ENCODE results near the gene POLR2J.
"Not testable (repeated sequence)": the region's sequence is repeated elsewhere in the genome, so short reads cannot be mapped to it uniquely, and the experiment has no call there.

POLR2J gene

DNA sequence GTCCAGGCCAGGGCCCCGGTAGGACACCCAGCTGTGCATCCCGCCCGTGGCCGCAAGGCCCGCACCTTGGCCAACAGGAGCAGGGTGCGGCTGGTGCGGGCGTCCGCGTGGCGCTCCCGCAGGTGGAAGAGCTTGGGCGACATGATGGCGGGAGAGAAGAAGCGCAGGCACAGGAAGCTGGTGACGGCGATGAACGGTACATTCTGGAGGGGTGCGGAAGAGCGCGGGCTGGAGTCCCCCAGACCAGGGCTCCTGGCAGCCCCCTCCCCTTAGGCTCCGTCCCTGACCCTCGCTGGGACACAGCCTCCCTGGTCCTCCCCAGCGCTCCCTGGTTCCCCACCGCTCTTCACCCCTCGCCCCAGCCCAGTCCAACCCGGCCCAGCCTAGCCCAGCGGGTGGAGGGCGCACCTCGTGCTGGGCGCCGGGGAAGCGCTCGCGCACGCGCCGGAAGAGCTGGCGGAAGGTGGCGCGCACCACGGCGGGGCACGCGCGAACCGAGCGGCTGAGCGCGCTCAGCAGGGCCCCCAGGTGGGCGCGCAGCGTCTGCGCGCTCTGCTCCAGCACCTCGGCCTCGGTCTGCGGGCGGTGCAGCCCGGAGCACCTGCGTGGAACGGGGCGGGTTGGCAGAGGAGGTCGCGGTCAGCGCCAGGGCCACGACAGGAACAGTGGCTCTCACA, 15.9 kb upstream of the POLR2J start:
- not testable (repeated sequence) for DNase-seq (ENCODE audit: low read depth)

DNA sequence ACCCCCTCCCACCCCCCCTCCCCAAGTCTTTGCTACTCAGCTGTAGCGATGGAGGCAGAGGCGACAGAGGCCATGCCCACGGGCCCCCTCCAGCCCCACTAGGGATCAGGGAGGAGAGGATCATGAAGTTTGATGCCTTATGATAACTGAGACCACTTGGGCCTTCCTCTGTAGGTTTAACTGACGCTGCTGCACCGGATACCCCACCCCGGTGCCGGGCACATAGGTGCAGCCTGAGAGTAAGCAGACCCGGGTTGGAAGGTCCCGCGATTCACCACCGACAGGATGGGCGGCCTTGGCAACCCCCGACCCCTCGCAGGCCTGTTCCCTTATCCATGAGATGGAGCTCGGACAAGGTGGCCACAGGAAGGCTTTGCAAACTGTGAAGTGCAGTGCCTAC, 15.3 kb upstream of the POLR2J start:
- DNase-seq (ENCODE audit: low read depth) = not testable (repeated sequence)

GRCh38 chr7:102493220-102493935, 14.7 kb upstream of the POLR2J start:
- not testable (repeated sequence) for DNase-seq (ENCODE audit: low read depth)

- not testable (repeated sequence) for DNase-seq (ENCODE audit: low read depth)
Observed at GRCh38 chr7:102490529-102491075, 11.9 kb upstream of the POLR2J start.

DNA sequence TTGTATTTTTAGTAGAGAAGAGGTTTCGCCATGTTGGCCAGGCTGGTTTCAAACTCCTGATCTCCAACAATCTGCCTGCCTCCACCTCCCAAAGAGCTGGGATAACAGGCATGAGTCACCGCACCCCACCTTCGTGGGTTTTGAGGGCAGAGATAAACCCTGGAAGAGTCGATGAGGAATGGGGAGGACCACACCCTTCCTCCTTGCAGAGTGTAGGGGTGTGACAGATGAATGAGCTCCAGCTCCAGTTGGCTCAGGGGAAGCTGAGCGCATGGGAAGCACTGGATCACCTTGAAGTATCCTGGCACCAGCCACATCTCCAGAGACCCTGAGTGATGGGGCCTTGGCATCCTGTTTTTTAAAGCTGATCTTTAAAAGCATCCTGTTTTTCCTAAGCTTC, 5.6 kb upstream of the POLR2J start:
- DNase-seq (ENCODE audit: low read depth) = not testable (repeated sequence)

- not testable (repeated sequence) for DNase-seq (ENCODE audit: low read depth)
Observed at GRCh38 chr7:102481962-102482361, 3.2 kb upstream of the POLR2J start.

GRCh38 chr7:102479982-102480637, 1.4 kb upstream of the POLR2J start:
- not testable (repeated sequence) for DNase-seq (ENCODE audit: low read depth)

DNA sequence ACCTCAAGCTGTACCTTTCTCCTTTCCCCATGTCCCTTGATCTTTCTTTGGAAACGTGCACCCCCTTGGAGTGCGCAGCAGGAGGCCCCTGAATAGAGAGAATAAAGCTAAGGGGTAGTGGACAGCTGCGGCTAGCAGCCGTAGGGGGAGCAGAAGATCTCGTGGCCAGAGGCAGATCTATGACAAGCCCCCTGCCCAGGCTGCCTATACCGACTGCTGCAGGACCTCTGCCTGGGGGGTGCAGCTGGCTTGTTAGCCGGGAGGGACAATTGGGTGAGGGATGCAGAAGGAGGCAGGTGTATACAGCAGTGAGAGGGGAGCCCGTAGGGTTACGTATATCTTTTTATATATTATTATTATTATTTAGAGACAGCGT, 475 bp upstream of the POLR2J start:
- DNase-seq (ENCODE audit: low read depth) = not testable (repeated sequence)

DNA sequence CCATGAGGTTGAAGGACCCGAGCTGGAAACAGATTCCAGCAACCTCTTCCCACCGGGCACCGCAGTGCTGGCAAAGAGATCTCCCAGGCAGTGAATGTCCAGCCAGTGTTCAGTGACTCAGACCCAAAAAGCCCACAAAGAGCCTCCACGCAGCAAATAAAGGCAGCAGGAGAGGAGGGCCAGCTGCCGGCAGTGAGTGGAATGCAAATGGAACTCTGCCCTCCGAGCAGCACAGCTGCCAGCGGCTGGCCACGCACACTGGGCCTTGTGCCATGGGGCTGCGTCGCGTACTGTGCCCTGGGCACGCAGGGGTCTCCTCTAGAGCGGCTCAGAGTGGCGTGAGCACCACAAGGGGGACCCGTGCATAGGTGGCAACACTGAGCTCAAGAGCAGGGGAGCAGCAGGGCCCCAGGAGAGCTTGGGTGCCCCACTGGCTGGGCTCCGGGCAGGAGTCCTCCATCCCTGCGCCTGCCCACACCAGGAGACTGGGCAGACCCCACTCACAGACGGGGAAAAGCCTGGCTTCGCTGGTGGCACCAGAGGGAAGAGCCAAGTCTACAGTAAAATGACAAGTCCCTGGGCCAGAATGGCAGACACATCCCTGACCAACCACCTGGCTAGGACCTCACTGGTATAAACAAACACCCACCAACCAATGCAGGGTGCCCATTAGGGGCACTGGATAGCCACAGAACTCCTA, 3.8 kb downstream of the POLR2J start:
- not testable (repeated sequence) for DNase-seq (ENCODE audit: low read depth)

DNA sequence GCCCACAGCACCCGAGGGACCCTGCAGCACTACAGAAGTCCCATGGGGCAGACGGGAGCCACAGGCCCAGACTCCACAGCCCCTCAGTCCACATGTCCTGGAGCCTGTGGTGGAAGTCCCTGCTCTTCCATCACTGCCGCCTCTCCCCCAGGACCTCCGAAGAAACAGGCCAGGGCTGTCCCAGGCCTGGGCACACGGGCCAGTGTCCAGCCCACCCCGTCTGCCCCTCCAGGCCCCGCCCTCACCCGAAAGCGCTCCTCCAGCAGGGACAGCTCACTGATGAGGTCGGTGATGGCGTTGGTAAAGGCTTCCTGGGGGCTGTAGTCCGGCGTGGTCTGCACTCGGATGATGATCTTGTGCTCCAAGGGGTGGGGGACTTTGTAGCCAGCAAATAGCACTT, 4.6 kb downstream of the POLR2J start:
- not testable (repeated sequence) for DNase-seq (ENCODE audit: low read depth)

GRCh38 chr7:102473271-102473991, 5.3 kb downstream of the POLR2J start:
- DNase-seq (ENCODE audit: low read depth) = no peak

- DNase-seq (ENCODE audit: low read depth) = no peak
Observed at GRCh38 chr7:102472126-102473041, 6.3 kb downstream of the POLR2J start.

- no peak for DNase-seq (ENCODE audit: low read depth)
Observed at GRCh38 chr7:102471791-102472125, 7.0 kb downstream of the POLR2J start.

DNA sequence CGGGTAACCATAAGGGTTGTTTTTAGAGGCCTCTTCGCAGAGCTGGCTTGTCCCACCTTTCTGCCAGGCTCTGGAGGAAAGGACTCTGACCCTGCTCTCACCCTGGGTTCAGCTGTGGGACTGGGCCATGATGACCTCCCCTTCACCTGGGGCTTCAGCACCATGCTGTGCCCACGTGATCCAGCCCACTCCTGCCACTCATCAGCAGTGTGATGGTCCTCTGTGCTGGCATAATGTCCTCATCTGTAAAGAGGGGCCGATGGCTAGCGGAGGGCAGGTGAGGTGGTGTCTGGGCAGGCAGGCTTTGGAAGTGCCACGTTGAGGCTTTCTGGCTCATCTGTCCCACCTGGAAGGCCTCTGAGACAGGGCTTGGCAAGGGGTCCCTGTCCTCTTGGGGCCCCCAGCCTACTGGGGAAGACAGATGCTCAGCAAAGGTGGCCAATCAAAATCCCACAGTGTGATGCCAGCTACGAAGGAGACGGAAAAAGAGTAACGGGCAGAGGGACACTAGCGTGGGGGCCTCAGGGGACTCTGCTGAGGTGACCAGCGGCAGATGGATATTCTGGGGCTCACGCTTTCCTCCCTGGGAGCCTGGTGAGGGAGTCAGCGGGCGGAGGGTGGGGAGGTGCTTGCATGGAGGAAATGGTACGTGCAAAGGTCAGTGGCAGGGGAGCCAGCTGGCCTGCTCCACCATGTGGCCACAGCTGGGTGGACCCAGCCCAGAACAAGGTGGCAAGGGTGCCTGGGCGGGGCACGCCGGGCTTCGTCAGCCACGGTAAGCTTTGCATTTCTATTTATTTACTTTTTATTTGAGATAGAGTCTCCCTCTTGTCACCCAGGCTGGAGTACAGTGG, 8.5 kb downstream of the POLR2J start:
- DNase-seq (ENCODE audit: low read depth) = no peak

- no peak for DNase-seq (ENCODE audit: low read depth)
Observed at GRCh38 chr7:102469351-102469971, 9.3 kb downstream of the POLR2J start.

DNA sequence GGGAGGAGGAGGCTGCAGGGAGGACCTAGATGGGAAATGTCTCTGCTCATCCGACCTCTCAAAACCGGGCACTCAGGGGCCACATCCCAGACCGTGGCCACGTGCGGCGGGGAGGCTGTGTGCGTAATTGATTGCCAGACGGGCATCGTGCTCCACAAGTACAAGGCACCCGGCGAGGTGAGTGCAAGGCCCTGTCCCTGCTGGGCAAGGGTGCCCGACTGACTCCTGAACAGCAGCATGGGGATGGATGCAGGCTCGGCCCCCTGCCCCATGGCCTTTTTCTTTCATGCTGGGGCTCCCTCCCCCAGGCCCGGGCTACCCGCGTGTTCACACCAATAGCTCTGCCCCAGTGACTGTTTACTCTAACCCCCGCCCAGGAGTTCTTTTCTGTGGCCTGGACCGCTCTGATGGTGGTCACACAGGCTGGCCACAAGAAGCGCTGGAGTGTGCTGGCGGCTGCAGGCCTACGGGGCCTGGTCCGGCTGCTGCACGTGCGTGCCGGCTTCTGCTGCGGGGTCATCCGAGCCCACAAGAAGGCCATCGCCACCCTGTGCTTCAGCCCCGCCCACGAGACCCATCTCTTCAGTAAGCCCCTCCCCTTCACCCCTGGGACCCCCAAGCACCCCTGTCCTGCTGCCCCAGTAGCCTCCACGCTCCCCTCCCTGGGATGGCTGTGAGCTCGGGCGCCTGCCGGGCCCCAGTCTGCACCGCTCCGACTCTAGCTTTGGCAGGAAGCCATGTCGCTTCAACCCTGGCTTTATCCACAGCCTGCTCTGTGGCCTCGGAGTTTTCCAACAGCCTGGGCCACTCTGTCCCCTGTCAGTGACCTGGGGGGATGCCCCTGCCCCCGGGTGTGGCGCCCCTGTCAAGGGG, 10.0 kb downstream of the POLR2J start:
- no peak for DNase-seq (ENCODE audit: low read depth)

DNA sequence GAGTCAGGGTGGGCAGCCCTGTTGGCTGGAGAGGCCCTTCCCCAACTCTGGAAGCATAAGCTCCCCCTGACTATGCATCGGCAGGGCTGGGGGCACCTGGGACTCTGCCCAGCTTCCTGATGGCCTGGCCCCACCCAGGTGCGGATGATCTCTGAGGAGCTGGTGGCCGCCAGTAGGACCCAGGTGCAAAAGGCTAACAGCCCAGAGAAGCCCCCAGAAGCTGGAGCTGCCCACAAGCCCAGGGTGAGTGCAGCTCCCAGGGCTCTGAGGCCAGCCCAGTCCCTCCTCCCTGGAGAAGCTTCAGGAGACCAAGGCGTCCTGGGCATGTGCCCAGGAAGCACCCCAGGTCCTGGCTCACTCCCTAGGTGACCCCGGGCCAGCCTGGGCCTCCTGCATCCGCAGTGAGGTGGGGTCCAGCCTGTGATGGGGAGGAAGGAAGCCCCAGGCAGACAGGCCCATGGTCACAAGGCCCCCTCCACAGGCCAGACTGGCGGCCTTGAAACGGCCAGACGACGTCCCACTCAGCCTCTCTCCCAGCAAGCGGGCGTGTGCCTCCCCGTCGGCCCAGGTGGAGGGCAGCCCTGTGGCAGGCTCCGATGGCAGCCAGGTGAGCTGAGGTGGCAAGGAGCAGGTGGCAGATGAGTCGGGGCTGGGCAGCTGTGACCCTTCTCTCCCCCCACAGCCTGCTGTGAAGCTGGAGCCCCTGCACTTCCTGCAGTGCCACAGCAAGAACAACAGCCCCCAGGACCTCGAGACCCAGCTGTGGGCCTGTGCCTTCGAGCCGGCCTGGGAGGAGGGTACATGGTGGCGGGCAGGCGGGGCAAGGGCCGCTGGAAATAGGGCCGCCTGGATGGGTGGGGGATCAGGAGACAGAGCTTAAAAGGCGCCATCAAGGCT, 10.9 kb downstream of the POLR2J start:
- DNase-seq (ENCODE audit: low read depth) = no peak
